Glomerular visceral epithelial cell (primary cell): ENCODE results near the gene TPI1.
"Not testable (repeated sequence)": the region's sequence is repeated elsewhere in the genome, so short reads cannot be mapped to it uniquely, and the experiment has no call there.

Experiments
- DNase-seq: peaks from one replicate; pipeline ENCODE4 v3.0.0-alpha.2; 2016; ENCODE audit errors: extremely low spot score

TPI1 gene

GRCh38 chr12:6869049-6870021 lies 2.0 kb downstream of the TPI1 start:
- DNase-seq: peak; percentile 81

DNA sequence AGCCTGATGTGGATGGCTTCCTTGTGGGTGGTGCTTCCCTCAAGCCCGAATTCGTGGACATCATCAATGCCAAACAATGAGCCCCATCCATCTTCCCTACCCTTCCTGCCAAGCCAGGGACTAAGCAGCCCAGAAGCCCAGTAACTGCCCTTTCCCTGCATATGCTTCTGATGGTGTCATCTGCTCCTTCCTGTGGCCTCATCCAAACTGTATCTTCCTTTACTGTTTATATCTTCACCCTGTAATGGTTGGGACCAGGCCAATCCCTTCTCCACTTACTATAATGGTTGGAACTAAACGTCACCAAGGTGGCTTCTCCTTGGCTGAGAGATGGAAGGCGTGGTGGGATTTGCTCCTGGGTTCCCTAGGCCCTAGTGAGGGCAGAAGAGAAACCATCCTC lies 3.0 kb downstream of the TPI1 start:
- DNase-seq: not testable (repeated sequence)

DNA sequence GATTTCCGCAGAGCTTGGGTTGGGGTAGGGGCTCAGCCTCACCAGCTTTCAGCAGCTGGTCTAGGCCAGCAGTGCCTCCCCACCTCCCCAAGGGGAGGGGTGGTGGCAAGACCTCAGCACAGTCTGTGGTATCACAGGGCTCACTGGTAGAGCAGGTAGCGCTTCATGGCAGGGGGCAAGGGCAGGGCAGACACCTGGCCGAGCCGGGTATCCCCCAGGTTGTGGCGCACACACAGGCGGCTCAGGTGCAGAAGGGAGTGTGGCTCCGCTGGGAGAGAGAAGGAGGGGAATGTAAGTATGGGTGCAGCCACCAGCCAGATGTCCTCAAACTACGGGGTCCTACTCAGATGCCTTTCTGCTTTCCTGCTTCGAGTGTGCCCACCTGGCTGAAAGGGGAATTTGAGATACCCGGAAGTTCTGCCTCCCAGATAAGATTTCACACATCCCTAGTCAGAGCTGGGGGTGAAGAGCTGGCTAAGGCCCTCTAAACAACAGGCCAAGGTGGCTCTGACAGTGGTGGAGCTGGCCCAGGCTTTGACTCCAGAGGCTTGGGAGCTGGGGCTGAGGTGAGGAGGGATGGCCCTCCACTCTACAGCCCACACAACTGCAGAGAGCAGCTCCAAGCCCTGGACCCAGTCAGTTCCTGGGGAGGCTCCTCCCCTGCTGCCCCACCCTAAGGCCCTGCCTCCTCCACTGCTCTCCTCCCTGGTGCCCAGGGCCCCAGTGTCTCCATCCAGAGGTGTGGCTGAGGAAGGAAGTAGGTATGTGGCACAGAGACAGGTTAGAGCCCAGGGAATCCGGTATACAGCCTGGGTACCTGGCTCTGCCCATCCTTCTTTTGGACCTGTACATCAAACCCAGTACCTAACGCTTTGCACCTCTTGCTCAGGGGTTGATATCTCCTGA lies 4.0 kb downstream of the TPI1 start:
- peak; percentile 71 for DNase-seq

DNA sequence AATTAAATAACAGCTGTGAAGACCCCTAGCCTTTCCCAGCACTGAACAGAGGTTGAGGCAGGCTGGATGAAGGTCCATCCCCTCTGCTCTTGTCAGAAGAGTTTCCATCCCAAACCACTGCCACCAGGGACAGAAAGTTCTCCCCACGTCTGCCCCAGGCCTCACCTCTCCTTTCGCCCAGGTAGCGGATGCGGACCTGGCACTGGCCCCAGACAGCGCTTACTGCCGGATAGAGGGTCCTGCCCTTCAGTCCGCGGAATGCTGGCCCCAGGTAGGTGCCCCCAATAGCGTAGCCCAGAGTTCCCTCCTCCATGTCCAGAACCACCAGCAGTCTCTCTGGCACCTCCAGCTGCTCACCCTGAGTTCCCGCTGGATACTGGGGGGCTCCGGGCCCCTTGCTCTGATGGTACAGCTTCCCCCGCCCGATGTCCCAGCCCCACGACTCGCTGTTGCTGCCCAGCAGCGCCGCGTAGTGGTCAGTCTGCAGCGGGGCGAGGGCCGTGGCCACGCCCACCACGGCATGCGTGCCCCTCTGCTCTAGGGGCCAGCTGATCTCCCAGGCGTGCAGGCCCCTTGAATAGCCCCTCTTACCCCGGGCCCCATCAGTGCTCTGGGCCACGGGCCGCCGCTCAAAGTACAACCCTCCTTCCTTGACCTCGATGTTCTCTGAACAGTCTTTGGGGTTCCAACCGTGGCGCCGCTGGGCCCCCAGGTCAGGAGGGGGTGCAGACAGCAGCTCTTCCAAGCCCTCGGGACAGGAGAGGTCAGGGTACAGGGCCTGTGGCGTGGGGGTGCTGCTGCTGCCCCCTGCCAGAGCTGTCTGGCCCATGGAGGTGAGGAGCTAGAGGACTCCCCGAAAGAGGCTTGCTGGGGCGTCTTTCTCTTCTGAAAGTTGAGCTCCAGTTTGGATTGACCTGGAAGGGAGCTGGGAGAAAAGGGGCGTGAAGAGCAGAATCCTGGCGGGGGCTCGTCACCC lies 5.0 kb downstream of the TPI1 start:
- peak; percentile 83 for DNase-seq

DNA sequence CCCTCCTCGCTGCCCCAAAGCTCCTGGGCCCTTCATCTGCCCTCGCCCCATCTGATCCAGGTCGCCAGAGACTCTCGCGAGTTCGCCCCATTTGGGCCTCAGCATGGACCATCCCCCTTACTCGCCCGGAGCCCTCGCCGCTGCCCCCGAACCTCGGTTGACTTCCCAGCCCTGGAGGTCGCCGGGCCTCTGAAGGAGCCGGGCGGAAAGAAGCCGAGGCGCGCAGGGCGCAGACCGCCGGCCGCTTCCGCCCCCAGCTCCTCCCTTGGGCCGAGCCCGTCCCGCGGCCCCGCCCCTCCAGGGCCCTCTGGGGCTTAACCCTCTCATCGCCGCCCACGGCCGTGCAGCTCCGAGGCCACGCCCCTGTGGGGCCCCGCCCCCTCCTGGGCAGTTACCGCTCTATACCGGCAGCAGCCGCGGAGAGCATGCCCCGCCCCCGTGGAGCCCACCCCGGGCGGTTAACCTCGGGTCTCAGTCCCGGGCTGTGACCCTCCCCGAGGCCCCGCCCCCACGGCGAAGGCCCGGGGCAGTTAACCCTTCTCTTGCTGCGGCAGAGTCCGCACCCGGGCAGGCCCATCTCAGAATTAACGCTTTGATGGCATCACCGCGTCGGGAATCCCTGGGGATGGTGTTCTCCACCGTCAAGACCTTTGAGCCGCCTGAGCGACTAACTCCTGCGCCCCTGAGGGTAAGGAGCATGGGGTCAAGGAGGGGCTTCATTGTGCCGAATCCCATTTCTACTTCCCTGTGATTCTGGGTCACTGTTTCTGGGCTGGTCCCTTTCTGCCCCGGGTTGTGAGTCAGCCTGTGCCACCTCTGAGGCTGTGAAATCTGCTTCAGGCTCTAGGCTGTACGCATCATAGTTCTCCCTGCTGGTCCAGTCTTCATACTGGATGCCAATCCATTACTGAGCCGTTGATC lies 6.0 kb downstream of the TPI1 start, which contains the start of gene SPSB2:
TSS of gene SPSB2 (minus strand) at position 210 of the 921 bp plus-strand sequence. CDS start 402 bp downstream, outside the sequence.
- DNase-seq: peak; percentile 98

GRCh38 chr12:6874015-6874368 lies 6.7 kb downstream of the TPI1 start:
- DNase-seq: not testable (repeated sequence)

- not testable (repeated sequence) for DNase-seq
These were observed 12.5 kb downstream of the TPI1 start for GRCh38 chr12:6879824-6880223.

DNA sequence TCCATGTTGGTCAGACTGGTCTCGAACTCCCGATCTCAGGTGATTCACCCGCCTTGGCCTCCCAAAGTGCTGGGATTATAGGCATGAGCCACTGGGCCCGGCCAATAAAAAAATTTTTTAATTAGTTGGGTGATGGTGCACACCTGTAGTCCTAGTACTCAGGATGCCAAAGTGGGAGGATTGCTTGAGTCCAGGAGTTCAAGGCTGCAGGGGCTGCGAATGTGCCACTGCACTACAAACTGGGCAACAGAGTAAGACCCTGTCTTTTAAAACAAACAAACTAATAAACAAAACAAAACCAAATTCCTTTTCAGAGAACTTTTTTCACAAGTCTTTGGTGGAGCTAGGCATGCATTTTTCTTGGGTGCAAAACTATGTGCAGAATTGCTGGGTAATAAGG lies 15.9 kb downstream of the TPI1 start:
- no peak for DNase-seq

GRCh38 chr12:6883683-6884082 lies 16.4 kb downstream of the TPI1 start:
- DNase-seq: no peak

GRCh38 chr12:6884539-6884938 lies 17.2 kb downstream of the TPI1 start:
- no peak for DNase-seq

DNA sequence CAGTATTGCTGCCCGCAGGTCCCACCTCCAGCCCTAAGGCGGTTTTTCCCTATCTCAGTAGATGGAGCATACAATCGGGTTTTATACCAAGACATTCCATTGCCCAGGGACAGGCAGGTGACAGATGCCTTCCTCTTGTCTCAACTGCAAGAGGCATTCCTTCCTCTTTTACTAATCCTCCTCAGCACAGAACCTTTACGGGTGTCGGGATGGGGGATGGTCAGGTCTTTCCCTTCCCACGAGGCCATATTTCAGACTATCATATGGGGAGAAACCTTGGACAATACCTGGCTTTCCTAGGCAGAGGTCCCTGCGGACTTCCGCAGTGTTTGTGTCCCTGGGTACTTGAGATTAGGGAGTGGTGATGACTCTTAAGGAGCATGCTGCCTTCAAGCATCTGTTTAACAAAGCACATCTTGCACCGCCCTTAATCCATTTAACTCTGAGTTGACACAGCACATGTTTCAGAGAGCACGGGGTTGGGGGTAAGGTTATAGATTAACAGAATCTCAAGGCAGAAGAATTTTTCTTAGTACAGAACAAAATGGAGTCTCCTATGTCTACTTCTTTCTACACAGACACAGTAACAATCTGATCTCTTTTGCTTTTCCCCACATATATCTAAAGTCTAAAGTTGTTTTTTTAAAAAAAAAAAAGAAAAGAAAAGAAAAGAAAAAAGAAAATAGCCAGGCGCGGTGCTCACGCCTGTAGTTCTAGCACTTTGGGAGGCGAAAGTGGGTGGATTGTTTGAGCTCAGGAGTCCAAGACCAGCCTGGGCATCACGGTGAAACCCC lies 19.1 kb downstream of the TPI1 start:
- DNase-seq: not testable (repeated sequence)

DNA sequence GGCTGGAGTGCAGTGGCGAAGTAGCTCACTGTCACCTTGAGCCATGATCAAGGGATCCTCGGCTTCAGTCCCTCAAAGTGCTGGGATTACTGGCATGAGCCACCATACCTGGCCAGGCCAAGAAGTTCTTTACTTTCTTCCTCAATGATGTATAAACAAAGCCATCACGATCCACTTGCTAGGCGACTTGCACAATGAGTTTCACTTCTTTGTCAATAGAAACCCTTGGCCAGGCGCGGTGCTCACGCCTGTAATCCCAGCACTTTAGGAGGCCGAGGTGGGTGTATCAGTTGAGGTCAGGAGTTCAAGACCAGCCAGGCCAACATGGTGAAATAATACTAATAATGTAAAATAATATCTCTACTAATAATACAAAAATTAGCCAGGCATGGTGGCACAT lies 20.1 kb downstream of the TPI1 start:
- DNase-seq: no peak

GRCh38 chr12:6888360-6888759 lies 21.0 kb downstream of the TPI1 start:
- no peak for DNase-seq

GRCh38 chr12:6888794-6889193 lies 21.5 kb downstream of the TPI1 start:
- DNase-seq: not testable (repeated sequence)

DNA sequence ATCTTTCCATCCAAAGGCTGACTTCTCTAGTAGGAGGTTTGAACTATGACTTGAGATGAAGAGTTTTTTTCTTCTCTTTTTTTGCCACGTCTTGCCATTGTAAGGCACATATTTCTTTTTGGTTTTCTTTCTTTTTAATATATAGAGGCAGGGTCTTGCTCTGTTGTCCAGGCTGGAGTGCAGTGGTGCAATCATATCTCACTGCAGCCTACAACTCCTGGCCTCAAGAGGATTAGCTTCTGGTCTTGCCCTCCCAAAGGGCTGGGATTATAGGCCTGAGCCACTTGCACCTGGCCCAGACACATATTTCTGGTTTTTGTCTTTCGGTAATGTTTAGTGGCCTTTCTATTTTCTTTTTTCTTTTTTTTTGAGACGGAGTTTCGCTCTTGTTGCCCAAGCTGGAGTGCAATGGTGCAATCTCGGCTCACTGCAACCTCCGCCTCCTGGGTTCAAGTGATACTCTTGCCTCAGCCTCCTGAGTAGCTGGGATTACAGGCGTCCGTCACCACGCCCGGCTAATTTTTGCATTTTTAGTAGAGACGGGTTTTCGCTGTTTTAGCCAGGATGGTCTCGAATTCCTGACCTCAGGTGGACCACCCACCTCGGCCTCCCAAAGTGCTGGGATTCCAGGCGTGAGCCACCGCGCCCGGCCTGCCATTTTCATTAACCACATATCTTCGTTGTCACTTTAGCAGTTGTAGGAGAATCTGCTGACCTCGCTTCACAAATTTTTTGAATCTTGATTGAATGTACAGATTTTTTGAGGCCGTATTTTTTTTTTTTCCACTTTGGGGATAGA lies 22.6 kb downstream of the TPI1 start:
- DNase-seq: not testable (repeated sequence)

DNA sequence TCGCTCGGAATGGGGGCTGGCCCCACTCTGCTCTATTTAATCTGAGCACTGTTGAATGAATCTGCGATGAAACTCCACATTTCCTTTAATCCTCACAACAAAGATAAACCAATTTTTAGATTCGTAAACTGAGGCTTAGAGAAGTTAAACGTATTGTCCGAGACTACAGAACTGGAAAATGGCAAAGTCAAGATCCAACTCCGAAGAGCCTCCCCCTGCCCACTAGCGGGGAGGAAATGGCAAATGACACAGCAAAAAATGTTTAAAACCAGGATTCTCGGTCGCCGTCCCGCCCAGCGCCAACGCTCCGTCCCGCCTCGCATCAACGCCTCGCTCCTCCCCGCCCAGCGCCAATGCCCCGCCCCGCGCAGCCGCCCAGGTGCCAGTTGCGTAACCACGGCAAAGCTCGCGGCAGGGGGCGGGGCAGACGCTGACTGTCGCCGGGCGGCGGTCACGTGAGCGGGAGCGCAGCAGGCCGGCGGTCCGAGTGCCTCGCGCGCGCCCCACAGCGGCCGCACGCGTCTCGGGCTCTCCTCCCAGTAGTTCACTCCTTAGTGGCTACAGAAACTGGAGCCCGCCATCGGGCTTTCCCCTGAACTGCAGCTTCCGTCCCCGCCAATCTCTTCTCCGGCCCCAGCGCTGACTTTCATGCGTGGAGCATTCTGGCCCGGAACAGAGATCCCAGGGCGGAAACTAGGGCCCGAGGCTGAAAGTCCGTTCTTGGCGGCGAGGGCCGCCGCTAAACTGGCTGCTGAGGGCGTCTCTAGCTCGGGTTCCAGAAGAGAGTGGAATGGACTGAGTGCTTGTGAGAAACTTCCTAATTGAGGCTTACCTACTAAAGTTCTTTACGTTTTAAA lies 23.7 kb downstream of the TPI1 start:
- peak; percentile 97 for DNase-seq

DNA sequence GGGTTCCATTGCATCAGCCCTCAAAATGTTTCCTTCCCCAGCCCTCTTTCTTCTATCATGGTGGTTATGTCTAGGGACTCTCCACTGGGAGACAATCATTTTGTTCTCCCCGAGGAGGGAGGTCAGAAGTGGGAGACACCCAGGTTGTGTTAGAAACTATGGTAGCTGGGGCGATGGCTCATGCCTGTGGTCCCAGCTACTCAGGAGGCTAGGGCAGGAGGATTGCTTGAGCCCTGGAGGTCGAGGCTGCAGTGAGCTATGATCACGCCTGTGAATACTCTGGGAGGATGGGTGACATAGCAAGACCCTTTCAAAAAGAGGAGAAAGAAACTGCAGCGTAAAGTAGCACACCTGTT lies 24.3 kb downstream of the TPI1 start:
- DNase-seq: no peak

DNA sequence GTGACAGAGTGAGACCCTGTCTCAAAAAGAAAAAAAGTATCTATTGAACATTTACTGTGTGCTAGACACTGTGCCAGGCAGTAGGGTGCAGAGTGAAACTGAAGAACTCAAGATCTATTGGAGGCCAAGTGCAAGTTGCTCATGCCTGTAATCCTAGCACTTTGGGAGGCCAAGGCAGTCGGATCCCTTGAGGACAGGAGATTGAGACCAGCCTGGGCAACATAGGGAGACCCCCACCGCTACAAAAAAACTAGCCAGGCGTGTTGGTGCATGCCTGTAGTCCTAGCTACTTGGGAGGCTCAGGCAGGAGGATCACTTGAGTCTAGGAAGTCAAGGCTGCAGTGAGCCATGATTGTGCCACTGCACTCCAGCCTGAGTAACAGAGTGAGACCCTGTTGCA lies 25.4 kb downstream of the TPI1 start:
- not testable (repeated sequence) for DNase-seq
